ENCODE measurements around the gene ANP32A. TPM values are rescaled to one million over a fixed set of nuclear protein-coding genes. Genes with fewer than 3 reads are reported as not detected.

ANP32A gene
- total RNA-seq, 1 donor from 2014 or later = 222 TPM

DNA sequence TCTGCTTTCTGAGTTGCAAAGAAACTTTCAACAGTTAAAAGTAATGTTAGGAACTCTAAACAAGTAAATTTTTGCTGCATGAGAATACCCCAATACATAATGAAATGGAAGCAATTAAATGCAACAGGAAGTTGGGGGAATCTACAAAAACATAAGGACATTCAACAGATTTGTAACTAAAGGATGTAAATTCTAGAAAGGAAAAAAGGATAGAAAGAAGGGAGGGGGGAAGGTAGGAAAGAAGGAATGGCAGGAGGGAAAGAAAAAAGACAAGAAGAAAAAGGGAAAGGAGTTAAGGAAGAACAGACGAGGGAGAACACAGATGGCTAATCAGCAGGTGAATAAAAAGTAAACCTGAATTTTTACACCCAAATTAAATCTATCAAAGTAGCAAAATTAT lies 22.3 kb upstream of the ANP32A start:
- Mint-ChIP-seq H3K4me3 (peak overlapping the region; percentile 57), H3K27me3 (peaks cover 67% of the 10 kb centered on the region), H3K36me3 (no peaks in the 10 kb centered on the region), H3K27ac (no peak overlapping the region), H3K9me3 (no peaks in the 10 kb centered on the region), H3K4me1 (ENCODE audit: unreplicated experiment) (peaks cover 4% of the 10 kb centered on the region)
- no peak for DNase-seq (ENCODE audit: extremely low spot score, unreplicated experiment)
- TF ChIP-seq, protein P1, sequence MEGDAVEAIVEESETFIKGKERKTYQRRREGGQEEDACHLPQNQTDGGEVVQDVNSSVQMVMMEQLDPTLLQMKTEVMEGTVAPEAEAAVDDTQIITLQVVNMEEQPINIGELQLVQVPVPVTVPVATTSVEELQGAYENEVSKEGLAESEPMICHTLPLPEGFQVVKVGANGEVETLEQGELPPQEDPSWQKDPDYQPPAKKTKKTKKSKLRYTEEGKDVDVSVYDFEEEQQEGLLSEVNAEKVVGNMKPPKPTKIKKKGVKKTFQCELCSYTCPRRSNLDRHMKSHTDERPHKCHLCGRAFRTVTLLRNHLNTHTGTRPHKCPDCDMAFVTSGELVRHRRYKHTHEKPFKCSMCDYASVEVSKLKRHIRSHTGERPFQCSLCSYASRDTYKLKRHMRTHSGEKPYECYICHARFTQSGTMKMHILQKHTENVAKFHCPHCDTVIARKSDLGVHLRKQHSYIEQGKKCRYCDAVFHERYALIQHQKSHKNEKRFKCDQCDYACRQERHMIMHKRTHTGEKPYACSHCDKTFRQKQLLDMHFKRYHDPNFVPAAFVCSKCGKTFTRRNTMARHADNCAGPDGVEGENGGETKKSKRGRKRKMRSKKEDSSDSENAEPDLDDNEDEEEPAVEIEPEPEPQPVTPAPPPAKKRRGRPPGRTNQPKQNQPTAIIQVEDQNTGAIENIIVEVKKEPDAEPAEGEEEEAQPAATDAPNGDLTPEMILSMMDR (conservative IDR thresholded peaks at IDR 0.05) = no peak

DNA sequence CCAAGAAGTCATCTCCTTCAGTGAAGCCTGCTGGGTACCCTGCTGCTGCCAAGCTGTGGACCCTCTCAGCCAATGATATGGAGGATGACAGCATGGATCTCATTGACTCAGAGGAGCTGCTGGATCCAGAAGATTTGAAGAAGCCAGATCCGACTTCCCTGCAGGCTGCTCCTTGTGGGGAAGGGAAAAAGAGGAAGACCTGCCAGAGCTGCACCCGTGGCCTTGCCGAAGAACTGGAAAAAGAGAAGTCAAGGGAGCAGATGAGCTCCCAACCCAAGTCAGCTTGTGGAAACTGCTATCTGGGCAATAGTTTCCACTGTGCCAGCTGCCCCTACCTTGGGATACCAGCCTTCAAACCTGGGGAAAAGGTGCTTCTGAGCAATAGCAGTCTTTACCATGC lies 13.7 kb upstream of the ANP32A start:
- TF ChIP-seq, protein P1 (conservative IDR thresholded peaks at IDR 0.05) = no peak
- peaks cover 3% of the 10 kb centered on the region for H3K27me3 Mint-ChIP-seq
- H3K4me3 Mint-ChIP-seq = no peak overlapping the region

DNA sequence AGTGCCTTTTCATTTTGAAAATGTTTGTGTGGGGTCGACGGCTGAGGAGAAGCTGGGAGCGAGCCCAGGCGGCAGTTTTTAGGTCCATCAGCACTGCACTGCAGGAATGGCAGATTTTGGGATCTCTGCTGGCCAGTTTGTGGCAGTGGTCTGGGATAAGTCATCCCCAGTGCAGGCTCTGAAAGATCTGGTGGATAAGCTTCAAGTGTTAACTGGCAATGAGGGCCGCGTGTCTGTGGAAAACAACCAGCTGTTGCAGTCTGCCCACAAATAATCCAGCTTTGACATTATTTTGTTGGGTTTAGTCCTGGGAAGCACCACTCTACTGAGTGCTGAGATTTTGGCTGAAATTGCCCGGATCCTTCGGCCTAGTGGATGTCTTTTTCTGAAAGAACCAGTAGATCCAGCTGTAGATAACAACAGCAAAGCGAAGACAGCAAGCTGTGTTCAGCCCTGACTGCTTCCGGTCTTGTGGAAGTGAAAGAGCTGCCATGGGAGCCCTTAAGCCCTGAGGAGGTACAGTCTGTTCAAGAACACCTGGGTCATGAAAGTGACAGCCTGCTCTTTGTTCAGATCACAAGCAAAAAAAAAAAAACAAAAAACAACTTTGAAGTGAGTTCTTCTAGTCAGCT lies 13.1 kb upstream of the ANP32A start:
- H3K27me3 Mint-ChIP-seq = no peaks in the 10 kb centered on the region
- no peaks in the 10 kb centered on the region for H3K36me3 Mint-ChIP-seq
- TF ChIP-seq, protein P1 (conservative IDR thresholded peaks at IDR 0.05) = no peak
- H3K27ac Mint-ChIP-seq = no peak overlapping the region
- DNase-seq (ENCODE audit: extremely low spot score, unreplicated experiment) = no peak
- no peak overlapping the region for H3K4me3 Mint-ChIP-seq
- H3K9me3 Mint-ChIP-seq = peaks cover 11% of the 10 kb centered on the region
- no peaks in the 10 kb centered on the region for H3K4me1 Mint-ChIP-seq (ENCODE audit: unreplicated experiment)

More for the DNA sequence above, 13.7 kb upstream of the ANP32A start:
- Mint-ChIP-seq H3K36me3 (no peaks in the 10 kb centered on the region), H3K4me1 (ENCODE audit: unreplicated experiment) (no peaks in the 10 kb centered on the region), H3K9me3 (peaks cover 11% of the 10 kb centered on the region), H3K27ac (no peak overlapping the region)
- no peak for DNase-seq (ENCODE audit: extremely low spot score, unreplicated experiment)

DNA sequence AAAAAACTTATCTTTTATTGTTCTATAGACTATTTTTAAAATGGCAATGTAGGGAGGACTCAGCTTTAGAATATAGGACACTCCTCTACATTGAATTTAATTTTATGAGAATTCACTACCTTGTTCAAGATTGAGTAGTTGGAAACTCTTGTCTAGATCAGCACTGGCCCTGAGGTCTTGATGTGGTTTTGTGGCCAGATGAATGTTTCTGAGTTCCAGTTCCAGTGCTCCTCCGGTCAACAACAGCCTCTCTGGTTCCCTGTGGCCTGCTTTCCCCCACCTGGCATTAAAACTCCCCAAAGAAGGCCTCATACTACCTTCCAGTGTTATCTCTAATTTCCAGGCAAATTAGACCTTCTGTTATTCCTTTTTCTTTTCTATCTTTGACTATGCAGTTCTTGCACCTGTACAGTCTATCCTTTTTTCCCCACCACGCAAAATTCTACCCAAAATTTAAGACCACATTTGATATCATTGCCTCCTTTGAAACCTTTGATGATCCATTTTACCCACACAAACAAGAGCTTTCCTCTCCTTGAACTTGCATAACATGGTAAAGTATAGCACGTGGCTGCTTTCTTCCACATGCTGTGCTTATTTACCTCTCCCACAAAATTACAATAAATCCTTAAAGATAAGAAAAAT lies 9.6 kb upstream of the ANP32A start:
- Mint-ChIP-seq H3K27me3 (no peaks in the 10 kb centered on the region), H3K36me3 (peaks cover 4% of the 10 kb centered on the region), H3K4me3 (no peak overlapping the region), H3K27ac (no peak overlapping the region), H3K4me1 (ENCODE audit: unreplicated experiment) (no peaks in the 10 kb centered on the region), H3K9me3 (peaks cover under 1% of the 10 kb centered on the region)
- no peak for DNase-seq (ENCODE audit: extremely low spot score, unreplicated experiment)
- TF ChIP-seq, protein P1 (conservative IDR thresholded peaks at IDR 0.05) = no peak

DNA sequence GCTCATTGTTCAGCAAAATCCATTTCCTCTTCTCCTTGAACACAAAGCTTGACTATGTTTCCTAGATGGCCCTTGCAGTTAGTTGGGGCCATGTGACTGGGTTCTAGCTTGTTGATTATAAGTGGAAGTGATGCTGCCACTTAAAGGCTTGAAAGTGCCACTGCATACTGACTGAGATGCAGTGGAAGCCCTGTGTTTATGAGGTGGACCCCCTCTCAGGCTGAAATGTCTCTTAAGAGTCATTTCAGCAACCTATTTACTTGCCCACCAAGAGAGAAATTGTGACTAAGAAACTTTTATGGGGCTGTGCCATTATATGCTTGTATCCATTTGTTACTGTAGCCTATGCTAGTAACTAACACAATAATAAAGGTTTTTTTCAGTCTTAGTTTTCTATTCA lies 8.4 kb upstream of the ANP32A start:
- Mint-ChIP-seq H3K27ac (no peak overlapping the region), H3K4me3 (no peak overlapping the region), H3K36me3 (peaks cover 4% of the 10 kb centered on the region), H3K27me3 (no peaks in the 10 kb centered on the region), H3K9me3 (no peaks in the 10 kb centered on the region), H3K4me1 (ENCODE audit: unreplicated experiment) (no peaks in the 10 kb centered on the region)
- TF ChIP-seq, protein P1 (conservative IDR thresholded peaks at IDR 0.05) = peak; percentile 50
- DNase-seq (ENCODE audit: extremely low spot score, unreplicated experiment) = no peak
